Left kidney (tissue), 2 donors: ENCODE data around the gene GAPVD1. TPM values are rescaled to one million over a fixed set of nuclear protein-coding genes. Genes with fewer than 3 reads are reported as not detected.

Experiments used
- DNase-seq: peaks from one replicate; pipeline ENCODE4 v3.0.0-alpha.2; 2013
- polyA plus RNA-seq: library from polyadenylated mRNA; unstranded; fragments of 120-200 nt; gene quantifications from one replicate; pipeline ENCODE4 v1.2.1, GENCODE V29; 2013; ENCODE audit not compliant: insufficient read length

The GAPVD1 gene
- polyA plus RNA-seq, 1 donor = 43.8 TPM

DNA sequence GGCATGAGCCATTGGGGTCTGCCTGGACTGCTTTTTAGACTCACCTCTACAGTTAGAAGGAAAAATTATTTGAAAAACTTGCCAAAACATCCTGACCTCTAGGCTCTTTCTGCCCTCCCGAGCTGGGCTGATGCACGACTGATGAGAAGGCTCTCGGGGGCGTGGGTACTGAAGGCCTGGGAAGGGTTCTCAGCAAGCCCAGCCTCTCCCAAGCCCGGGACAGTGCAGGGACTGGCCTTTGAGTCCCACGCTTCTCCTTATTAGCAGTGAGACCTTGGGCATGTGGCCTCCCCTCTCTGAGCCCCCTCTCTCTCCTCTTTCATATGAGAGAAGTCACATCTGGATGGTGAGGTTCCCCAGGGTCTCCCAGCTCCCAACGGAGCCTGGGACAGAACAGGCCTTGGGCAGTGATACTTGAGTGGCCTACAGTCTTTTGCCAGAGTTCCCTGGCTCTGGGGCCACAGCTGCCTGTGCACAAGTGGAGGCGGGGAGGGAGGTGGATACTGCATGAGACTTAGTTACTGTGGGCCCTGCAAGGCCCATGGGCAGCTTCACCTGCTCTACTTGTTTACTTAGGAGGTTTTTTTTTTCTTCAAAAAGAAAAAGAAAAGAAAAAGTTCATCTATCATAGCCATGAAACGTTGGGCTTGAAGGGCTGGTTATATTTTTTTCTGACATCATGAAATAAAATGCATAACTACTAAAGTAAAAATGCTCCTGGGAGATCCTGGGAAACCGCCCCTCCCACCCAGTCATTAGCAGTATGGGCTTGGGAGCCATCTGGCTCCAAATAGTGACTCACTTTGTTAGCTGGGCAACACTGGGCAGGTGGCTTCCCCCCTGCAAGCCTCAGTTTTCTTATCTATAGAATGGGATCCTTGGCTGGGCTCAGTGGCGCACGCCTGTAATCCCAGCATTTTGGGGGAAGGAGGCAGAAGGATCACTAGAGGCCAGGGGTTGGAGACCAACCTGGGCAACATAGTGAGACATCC lies 139.4 kb downstream of the GAPVD1 start:
- DNase-seq = no peak

DNA sequence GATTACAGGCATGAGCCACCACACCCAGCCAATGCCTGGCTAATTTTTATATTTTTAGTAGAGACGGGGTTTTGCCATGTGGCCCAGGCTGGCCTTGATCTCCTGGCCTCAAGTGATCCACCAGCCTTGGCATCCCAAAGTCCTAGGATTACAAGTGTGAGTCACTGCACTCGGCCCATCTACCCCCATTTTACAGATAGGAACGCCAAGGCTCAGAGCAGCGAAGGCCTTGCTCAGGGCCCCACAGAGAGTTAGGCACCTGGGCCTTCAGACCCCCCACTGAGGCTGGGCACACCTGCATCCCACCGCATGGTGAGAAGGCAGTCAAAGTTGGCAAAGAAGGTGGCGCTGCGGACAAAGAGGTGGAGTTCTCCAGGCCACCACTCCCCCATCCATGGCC lies 143.1 kb downstream of the GAPVD1 start:
- DNase-seq = no peak

DNA sequence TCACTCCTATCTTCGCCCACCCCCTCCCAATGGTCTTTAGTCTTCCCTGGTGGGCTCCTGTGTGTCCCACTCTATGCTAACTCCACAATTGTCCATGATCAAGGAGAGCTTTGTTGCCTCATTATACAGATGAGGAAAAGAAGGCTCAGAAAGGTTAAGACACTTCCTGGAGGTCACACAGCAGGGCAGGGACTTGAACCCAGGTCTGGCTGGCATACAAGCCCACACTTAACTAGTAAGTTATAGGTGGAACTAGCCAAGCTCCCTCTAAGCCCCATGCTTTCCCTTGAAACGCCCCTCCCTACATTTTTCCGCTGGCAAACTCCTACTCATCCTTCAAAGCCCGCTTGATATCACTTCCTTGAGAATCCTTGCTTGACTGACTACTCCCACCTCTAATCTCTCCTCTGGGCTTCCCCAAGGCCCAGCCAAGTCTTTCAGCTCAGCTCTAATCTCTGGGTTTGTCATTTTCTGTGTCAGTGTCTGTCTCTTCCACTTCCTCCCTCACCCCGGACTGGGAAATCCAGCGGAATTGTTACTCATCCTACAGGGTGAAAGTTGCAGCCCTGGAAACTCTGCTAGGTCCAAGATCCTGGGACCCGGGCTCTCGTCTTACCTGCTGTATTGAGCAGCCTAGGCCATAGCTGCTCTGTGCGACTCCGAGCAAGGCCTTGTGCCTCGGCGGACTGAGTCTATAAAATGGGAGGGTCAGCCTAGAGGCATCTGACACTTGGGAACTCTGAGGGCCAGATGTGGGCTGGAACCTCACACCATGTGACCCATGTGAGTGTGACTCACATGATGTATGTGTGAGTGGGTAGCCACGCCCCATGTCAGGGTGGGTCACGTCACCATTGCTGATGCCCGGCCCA lies 144.5 kb downstream of the GAPVD1 start:
- DNase-seq = no peak

DNA sequence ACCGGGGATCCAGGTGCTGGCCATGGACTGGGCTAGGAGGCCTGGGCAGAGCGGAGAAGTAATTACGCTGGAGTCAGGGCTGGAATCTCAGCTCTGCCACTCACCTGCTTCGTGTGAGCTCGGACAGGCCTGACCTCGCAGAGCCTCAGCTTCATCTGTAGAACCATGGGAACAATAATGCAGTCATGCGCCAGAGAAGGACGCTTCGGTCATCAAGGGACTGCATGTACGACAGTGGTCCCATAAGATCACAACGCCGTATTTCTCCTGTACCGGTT lies 145.1 kb downstream of the GAPVD1 start:
- no peak for DNase-seq

DNA sequence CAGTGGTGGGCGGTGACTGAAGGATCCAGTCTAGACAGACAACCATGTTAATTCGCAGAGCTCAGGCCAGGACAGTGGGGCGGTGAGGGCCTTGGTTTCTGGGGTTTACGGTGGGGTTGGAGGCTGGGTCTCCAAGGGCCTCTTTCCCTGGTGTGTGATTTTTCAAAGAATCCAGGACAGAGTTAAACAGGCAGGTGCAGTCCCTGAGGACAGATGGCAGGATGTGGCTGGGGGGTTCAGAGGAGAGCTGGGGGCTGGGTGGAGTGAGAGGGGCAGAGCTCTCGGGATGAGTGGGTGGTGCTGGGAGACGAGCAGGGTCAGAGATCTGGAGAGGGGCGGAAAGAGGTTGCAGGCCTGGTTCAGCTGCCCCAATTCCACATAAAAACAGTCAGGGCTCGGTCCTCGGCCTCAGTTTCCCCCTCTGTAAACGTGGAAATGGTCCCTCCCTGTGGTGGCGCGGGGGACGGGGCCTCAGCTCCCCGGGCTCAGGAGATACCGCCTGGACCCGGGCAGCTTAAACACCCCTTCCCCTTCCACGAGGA lies 145.9 kb downstream of the GAPVD1 start:
- no peak for DNase-seq

DNA sequence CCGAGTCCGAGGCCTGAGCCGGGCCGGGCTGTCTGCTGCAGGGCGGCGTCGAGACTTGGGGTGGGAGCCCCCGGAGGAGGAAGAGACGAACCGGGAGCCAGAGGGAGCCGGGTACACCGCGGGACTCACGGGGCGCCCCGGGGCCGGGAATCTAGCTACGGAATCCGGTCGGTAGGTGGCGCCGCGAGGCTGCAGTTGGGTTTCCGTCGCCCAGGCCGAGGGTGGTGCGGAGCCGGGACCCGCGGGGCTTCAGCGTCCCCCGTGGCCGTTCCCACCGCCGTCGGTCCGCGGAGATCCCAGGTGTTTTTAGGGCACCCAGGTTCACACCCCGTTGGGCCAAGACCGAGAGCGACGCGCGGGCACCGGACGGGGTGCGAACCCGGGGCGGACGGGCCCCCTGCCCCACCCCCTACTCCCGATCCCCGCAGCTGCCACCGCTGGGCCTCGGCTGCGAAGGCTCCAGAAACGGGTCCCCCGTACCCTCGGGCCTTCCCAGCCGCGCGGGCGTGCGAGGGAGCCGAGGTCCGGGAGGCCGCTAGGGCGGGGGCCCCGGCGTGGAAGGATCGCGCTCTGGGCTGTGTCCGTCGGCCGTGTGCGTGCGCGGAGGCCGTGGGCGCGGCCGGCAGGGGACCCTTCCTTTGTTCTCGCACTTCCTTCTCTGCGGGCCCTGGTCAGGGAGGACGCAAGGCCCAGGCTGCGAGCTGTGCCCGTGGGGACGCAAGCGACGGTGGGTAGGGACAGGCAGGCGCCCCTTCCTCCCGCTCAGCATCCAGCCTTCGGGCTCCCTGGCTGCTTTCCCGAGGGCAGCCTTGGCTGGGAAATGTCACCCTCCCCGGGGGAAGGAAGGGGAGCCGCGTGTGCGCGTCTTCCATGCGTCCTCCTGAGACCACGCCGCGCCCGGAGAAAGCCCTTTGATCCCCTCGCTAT lies 146.6 kb downstream of the GAPVD1 start:
- peak; percentile 82 for DNase-seq

DNA sequence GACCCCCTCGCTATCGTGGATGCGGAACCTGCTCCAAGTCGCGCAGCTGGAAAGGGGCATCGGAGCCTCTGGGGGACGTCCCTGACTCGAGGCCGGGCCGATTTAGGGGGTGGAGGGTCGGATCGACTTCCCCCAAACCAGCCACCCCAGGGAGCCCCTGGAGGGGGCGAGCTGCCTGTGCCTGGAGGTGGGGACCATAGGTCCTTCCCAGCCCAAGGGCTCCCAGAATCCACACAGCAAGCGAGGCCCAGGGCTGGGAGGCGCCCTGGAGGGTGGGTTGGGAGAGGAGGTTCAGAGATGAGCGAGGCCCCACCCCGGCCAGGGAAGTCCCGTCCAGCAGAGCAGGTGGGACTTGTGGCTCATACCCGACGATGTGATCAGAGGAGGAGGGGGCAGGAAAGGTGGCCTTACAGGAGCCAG lies 147.6 kb downstream of the GAPVD1 start:
- no peak for DNase-seq

DNA sequence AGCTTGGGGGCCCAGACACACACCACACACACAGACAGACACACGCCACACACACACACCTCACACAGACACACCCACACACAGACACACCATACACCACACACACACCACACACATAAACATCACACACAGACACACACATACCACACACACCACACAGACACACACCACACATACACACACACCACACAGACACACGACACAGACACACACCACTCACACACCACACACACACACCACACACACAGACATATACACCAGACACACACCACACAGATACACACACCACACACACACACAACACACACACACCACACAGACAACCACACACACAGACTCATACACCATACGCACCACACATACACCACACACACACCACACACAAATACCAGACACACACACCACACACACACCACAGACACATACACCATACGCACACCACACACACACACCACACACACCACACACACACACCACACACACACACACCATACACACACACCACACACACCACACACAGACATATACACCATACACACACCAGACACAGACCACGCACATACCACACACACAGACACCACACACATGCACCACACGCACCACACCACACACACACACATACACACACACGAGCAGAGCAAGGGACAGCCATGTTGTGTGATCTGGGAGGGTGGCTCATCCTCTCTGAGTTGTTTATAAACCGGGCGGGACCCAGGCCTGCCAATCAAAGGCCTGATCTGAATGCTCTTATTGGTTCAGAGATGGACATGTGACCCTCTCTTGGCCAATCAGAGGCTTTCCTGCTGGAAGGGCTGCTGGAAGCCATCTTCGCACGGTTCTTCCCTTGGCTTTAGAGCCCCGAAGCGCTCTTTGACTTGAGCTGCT lies 148.3 kb downstream of the GAPVD1 start:
- DNase-seq = no peak

DNA sequence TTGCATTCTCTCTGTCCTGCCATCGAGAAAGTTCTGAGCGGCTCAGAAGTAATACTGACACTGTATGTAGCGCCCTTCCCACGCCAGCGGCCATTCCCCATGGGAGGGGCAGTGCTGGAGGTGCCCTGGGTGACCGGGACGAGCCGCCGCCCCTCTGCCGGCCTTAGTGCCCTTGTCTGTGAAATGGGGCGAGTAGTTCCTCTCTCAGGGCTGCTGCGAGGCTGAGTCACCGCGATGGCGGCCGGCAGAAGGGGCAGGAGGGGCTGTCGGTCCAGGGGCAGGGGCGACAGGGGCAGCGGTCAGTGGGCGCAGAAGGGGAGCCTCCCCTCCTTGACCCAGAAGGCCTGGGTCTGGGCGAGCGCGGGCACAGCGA lies 148.9 kb downstream of the GAPVD1 start:
- DNase-seq = no peak

DNA sequence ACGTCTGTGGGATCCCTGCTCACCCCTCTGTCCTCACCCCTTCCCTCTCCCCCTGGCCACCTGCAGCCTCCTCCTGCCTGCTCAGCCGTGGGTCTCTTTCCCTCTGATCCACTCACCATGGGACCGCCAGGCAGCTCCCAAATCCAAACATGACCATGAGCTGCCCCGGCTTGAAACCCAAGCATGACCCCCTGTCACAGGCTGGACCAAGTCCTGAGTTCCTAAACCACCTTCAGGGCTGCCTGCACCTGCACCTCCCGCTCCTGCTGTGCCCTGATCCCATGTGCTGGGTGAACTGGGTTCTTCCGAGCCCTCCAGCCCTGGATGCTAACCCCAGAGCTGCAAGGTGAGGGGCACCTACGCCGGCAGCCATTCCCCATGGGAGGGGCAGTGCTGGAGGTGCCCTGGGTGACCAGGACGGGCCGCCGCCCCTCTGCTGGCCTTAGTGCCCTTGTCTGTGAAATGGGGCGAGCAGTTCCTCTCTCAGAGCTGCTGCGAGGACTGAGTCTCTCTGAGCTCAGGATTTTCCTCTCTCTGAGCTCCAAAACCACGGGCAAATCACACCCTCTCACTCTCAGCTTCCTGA lies 149.6 kb downstream of the GAPVD1 start:
- DNase-seq = no peak

DNA sequence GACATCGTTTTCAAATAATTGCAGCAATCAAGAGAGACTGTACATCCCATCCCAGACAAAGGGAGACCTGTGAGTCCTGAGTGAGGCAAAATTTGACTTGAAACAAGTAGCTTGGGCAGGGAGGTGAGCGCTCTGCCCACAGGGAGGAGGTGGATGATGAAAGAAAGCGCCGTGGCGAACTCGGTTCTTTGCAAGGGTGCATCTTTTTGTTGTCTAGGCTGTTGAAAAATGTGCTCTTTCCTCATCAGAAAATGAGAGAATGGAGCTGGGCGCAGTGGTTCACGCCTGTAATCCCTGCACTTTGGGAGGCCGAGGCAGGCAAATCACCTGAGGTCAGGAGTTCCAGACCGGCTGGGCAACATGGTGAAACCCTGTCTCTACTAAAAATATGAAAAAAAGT lies 150.5 kb downstream of the GAPVD1 start:
- no peak for DNase-seq

DNA sequence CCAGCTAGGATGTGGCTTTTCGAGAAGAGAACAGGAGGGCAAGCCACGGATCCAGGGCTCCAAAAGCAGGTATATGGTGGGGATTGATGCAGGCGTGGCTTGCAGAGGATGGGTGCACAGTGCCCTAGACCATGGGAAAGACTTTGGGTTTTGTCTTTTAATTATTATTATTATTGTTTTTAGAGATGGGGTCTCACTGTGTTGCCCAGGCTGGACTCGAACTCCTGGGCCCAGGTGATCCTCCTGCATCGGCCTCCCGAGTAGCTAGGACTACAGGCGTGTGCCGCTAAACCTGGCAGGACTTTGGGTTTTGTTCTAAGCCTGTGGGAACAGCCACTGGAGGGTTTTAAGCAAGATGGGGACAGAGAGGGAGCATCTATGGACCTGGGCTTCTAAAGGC lies 152.0 kb downstream of the GAPVD1 start:
- DNase-seq = no peak

DNA sequence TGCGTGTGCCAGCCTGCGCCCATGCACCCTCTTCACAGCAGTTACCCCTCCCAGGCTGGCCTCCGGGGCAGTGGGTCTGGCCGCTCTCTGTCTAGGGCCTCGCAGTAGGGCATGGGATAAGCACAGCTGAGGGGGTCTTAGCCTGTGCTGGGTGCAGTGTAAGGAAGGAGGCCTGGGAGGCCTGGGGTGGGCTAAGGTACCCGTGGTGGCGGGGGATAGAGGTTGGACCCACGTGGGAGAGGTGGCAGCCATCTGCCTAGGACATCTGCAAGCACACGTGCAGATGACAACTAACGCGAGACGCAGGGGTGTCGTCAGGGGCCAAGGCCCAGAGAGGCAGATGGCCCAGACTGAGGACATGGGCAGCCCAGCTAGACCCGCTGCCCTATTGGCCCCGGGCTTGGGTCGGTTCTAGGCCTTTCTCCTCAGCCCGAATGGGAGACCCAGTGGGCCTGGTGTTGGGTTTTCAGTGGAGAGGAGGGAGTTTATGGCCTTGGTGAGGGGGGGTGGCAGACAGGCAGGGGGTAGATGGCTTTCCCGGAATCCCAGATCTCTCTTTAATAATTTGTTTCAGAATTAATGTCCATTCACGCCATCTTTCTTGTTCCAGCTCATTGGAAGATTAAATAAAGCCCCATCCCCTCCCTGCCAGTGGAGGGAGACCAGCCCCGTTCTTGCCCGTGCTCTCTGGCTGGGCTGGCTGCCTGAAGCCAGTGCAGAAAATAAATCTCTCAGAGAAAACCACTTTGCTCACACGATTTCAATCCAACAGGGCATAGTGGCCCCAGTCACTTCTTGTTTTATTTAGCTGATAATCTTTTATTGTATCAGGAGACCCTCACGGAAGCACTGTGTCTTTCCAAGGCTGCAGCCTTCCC lies 154.2 kb downstream of the GAPVD1 start:
- no peak for DNase-seq

DNA sequence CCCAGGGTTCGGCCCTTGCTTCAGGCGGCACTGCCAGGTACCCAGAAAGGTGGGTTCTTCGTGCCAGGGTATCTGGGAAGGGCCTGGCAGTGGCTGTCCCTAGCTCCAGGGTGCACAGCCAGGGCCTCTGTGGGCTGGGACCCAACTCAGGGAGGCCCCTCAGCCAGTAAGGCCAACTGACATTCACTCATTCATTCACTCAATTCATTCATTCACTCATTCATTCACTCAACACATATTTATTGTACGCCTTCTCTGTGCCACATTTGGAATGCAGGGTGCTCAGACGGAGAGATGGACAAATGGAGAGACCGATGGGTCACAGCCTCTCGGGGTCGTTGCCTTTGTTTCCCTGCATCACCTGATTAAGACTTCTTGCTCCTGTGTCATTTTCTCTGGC lies 154.9 kb downstream of the GAPVD1 start:
- no peak for DNase-seq

Other genes with a start within 250 kb of the GAPVD1 start
- gene SCAI, start 118.3 kb upstream of the GAPVD1 start, polyA plus RNA-seq = 17.1 TPM
- gene PPP6C, start 72.0 kb upstream of the GAPVD1 start, polyA plus RNA-seq = 61.9 TPM
- gene RABEPK, start 61.3 kb upstream of the GAPVD1 start, polyA plus RNA-seq = 21.1 TPM
- gene HSPA5, start 20.5 kb upstream of the GAPVD1 start, polyA plus RNA-seq = 365 TPM